ENCODE measurements around the gene PTPRB.

The PTPRB gene

DNA sequence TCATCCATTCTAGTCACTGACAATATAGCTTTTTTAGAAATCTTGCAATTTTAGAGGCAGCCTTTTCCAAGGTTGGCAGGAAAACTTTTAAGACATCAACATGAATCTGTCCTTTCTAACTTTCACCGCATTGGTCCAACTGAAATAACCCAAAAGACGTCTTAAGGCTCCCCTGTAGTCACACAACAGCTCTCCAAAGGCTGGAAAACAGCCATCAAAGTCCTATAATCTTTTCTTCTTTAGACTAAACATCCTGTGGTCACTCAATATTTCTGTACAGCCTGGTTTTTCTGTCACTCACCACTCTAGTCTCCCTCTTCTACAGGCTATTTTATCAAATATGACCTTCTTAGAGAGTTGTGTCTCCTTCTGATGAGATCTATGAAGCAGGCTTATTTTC is 4.5 kb upstream of the PTPRB start:
- no peak for DNase-seq

DNA sequence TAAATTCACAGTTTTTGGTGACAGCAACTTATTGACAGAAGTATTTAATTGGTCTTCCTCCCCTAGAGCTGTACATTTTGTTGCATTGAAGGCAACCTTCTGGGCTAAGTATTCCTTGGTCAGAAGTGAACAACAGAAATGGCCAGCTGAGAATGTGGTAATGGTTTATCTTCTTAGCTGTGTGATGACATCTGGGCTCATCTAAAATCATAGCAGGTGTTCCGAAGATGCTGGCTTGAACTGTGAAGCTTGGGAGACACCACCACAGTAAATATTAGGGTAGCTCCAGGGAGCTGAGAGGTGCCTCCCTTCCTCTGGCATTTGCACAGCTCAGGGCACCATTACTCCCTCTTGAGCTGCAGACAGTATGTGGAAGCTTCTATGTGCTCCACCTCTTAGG is 3.7 kb upstream of the PTPRB start:
- no peak for DNase-seq

DNA sequence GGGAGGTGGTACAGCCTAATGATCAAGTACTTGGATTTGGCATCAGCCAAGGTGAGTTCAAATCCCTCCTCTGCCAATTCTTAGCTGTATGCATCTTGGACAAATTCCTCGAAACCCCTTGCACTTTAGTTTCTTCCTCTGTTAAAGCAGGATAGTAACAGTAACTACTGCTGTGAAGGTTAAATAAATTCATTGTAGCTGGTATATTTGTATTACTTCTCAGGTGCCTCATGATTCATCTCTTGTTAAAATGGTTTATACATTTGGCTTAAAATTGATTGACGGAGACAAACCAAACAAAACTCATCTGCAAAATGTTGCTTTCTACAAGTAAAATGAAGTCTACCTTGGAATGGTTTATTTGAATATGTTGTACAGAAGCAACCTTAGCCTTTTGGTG is 2.3 kb upstream of the PTPRB start:
- no peak for DNase-seq

DNA sequence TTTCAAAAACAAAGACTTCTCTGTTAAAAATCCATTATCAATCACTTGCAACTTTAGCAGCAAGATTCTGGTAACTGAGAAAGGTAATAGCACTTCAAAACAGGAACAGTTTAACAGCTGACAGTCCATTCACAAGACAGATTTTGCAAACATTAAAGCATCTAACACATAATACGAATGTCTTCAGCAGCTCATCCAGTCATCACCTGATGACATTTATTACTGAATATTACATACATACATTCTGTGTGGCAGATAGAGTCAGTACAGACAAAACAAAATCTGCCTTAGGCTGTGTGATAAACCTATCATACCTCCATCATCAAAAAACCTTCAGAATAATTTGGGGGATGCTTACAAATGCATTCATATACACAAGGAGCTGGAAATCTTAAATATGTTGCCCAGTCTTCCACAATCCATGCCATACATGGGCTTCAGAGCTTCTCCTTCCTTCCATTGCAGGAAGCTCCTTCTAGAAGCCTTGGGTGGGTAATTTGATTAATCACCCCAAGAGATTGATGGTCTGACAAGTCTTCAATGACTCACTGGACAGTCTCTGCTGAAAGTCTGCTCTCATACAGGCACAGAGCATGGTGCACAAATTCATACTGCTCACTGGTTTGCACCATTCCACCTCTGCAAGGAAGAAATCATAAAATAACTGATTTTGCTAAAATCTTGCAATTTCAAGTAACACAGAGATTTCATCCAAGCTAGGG is 1.6 kb upstream of the PTPRB start:
- no peak for DNase-seq

DNA sequence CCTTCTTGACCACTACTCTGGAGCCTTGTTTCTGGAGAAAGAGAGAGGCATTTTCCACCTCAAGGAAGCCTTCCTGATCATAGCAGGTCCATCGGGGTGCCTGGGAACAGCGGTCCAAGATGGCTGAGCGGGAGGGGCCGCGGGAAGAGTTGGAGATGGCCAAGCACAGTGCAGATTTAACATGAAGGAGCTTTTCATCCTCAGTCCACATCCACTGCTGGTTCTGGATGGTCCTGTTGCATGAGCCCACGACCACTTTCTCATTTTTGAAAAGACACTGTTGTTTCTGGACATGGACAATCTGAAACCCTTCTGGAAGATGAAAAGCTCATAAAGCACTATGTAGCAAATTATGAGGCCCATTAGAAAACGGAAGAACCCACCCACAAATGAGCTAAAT is 1.5 kb downstream of the PTPRB start:
- no peak for DNase-seq

DNA sequence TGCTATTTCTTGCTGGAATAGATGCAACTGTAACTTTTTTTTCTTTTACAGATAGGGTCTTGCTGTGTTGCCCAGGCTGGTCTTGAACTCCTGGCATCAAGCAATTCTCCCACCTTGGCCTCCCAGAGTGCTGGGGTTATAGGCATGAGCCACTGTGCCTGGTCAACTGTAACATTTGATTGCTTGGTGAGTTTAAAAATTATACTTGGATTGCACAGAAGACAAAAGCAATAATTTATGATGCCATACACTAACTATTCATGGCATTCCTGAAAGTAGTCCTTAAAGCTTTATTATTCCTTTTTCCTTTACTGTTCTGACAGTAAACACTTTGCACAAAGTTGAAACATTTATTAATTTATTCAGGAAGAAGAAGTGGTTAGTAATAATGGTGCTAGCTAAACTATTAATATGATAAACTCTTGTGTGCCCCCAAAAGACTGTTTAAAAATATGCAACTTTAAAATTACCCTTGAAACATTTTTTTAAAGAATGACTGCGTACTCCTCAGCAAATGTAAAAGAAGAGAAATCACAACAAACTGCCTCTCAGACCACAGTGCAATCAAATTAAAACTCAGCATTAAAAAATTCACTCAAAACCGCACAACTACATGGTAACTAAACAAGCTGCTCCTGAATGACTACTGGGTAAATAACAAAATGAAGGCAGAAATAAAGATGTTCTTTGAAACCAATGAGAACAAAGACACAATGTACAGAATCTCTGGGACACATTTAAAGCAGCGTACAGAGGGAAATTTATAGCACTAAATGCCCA is 8.3 kb downstream of the PTPRB start:
- no peak for DNase-seq

DNA sequence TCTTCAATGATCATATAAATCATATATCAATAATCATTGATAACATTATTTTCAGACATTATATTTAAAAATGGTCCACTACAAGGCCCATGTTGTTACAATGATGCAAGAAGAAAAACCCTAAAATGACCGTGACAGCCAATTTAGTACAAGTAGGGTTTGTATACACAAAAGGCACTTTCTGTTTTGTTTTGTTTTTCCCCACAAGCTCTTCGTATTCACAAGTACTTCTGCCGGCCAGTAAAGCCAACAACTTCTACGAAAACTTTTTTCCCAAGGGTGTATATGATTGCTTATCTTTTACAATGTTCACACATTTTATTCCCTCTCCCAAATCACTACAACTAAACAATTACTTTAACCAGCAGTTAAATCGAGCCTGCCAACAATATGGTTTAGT is 9.6 kb downstream of the PTPRB start:
- DNase-seq: no peak

DNA sequence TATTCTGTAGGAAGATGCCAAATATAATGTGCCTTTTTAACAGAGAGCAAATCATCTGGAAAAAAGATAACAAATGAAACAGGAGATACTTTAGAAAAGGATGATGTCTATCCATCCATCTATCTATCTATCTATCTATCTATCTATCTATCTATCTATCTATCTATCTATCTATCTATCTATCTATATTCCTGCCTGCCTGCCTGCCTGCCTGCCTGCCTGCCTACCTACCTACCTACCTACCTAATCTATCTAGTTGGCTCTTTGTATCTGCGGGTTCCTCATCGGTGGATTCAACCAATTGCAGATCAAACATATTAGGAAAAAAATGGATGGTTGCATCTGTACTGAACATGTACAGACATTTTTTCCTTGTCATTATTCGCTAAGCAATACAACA is 11.0 kb downstream of the PTPRB start:
- no peak for DNase-seq

DNA sequence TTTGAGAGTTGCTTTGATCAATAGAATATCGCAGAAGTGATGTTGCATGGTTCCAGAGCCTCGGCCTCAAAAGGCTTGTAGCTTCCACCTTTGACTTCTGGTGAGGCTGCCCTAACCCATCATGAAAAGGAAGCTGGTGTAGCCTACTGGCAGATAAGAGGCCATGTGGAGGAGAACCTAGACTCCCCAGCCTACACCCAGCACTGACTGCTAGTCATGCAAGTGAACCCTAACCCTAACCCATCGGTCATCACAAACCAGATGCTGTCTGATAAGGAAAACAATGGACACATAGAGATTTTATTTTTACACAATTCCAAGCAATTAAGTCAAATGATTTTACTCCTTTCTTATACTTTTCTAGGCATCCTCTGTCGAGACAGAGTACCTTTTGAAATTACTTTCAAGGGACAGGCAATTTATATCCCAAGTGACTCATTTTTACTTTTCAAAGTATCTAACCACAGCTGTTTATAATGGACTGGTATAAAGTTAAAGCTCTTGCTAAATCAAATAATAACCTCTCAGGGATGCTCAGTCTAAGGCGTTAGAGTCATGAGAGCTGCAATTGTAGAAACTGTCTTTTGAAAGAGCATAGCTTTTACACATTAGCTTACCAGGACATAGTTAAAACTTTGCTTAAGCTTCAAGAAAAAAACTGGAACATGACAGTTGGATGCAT is 17.6 kb downstream of the PTPRB start:
- DNase-seq: no peak

DNA sequence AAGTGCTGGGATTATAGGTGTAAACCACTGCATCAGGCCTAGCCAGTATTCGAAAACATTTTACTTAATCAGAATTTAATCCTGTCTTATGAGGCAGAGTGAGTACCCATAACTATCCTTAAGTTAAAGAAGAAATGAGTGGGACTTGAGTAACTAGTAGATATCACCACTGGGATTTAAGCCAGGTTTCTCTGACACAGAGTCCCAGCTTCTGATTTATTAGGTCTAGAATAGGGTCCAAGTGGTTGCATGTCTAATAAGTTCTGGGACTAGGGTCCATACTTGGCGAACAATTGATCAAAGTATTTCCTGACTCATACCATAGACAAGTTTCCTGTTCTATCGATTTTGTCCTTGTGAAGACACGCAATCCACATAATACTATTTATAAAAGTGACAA is 18.9 kb downstream of the PTPRB start:
- no peak for DNase-seq

DNA sequence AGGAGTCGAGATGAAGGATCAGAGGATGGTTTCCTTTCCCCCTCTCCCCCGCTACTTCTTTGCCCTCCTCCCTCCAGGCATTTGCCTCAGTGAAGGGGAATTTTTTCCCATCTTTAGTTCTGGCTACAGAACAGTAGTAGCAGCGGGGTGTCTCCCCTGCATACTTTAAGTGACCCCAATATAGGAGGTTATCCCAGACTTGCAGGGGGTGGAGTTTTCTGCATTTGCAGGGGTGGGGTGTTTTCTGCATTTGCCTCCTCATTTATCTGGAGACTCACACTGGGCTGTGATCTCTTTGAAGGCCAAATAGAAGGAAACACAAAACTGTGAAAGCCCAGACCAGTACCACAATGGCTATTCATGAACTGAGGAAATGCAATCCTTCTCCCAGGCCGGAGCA is 19.8 kb downstream of the PTPRB start:
- DNase-seq: no peak

DNA sequence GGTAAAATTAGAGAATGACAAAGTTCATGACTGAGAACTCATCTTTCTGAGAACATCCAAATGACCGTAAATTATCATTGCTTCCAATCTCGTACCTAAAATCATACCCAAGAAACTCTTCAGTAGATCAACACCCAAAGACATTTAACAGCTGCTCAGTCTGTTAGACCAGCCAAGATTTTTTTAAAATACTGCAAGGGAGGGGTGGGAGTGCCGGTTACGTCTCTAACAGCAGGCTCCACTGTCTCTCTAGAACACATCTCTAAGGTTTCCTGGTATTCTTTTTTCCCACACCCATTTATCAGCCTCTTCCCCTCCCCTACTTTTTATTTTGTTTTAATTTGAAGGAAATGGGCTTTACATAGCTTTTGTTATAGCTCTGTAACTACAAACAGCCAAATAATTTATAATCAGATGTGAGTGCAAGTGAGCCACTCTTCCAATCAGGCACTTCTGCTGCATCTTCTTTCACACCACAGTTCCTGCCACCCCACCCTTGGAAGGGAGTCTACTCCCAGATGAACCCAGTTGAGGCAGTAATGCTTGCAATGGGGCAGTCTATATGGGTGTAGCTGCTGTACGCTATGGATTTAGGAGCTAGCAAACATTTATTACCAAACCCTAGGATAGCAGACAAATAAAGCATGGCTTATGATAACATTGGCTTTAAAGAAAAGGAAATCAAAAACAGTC is 21.9 kb downstream of the PTPRB start:
- no peak for DNase-seq

DNA sequence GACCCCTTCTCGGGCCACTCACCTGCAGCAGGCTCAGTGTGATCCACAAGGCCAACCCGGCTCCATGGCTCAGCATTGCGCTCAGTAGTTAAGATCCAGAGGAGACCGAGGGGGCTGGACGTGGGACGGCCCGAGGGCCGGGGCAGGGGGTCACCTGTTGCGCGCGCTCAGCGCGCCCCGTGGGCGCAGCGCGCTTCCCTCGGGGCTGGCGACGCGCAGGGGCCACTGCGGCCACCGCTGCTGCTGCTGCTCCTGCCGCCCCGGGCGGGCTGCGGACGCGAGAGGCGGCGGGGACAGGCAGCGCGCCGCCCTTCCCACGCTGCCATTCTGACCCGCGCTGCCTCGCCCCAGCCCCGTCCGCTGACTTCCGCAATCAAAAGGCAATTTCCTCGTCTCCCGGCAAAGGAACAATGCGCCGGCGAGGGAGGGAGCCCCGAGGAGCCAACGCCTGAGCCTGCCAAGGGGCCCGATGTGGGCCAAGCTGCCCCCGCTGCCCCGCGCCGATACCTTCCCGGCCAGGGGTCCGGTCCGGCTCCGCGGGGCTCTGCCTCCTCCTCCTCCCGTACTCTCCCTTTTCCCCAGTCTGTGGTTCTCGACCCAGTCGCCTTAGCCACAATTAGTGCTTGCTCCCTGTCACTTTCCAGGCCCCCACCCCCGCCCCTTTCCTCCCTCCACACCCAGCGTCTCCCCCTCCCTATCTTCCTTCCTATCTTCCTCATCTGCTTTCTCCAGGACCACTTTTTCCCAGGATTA is 27.3 kb downstream of the PTPRB start:
- DNase-seq: peak in 1 of 2 donors; percentile 12

DNA sequence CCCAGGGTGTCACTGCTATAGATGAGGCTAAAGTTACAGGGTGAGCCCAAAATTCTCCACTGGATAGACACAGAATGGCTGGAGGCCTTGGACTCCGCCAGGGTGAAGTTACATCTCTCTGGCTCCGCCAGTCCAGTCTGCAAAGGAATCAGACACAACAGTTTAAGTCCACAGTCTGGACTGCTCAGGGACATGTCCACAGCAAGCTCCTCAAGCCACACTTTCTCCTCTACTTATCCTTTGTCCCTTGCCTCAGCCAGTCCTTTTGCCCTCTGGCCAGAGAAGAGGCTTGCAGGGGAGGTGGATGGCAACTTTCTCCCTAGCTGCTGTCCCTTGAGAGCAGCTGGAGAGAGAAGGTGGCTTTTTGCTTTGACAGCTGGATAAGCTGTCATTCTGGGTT is 28.0 kb downstream of the PTPRB start:
- DNase-seq: no peak

DNA sequence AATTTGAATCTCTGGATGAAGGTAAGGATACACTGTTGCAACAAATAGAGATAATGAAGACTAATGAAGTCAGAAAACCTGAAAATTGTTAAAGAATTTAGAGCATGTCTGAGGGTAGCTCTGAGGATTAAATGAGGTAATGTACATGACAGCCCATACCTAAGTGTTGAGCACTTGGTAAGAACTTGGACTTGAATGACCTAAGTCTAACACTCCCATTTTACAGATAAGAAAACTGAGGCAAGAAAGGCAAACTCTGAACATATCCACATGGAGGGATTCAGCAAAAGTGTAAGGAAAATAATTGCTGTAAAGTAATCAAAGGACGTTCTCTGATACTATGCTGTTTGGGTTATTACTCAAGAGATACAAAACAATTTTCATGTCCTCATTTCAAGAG is 29.0 kb downstream of the PTPRB start:
- DNase-seq: no peak

DNA sequence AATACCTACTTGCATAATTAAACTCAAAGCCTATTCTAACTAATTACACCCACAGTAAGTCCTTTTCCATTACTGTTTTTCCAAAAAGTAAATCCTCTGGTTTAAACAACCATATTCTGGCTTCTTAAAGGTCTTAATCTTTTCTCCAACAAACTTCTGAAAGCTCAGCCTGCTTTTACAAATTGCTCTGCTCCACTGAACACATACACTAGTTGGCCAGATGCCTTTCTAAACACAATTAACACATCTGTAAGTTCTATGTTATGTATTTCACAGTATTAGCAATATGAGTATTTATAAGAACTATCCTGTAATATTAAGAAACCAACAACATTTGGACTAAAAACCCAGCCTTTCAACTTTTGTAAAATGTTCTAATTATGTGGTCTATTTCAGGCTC is 30.1 kb downstream of the PTPRB start:
- no peak for DNase-seq

DNA sequence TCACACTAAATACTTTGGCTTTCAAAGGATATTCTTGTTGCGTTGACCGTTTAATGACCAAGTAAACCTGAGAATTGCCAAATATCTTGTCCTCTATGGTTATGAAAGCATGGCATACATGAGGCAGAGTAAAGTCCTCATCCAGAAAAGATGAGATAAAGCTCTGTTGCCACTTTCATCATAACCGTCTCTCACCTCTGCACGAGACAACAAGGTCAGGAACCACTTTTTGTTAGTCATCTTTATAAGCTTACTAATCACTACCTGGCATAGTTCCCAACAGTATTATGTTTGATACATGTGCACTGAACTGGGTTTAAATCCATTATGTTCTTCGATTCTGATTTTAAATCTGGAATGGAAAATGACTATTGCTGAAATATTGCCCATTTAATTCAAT is 31.3 kb downstream of the PTPRB start:
- DNase-seq: no peak

DNA sequence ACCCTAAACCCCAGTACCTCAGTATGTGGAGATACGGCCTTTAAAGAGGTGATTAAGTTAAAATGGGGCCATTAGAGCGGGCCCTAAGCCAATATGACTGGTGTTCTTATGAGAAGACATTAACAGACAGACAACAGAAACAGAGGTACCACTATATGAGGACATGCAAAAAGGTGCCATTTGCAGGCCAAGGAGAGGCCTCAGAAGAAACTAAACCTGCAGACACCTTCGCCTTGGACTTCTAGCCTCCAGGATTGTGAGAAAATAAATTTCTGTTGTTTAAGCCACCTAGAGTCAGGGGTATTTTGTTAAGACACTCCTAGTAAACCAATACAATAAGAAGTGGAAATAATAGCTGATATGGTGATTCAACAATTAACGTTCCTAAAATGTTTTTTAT is 32.6 kb downstream of the PTPRB start:
- no peak for DNase-seq

DNA sequence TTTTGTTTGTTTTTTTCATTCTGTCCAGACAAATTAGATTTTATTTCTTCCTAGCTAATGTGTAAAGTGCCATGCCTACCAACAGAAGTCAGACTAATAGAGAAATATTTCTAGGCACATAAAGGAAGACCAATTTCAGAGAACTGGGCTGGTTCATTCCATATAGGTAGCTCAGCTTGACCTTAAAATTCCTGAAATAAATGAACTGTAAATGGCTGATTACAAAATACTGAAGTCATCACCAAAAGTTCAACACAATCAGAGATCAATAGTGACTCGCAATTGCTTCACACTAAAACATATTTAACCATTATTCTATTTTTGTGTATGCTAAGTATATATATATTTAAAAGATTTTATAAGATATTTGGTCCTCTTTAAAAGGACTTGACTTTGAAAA is 34.2 kb downstream of the PTPRB start:
- DNase-seq: no peak

DNA sequence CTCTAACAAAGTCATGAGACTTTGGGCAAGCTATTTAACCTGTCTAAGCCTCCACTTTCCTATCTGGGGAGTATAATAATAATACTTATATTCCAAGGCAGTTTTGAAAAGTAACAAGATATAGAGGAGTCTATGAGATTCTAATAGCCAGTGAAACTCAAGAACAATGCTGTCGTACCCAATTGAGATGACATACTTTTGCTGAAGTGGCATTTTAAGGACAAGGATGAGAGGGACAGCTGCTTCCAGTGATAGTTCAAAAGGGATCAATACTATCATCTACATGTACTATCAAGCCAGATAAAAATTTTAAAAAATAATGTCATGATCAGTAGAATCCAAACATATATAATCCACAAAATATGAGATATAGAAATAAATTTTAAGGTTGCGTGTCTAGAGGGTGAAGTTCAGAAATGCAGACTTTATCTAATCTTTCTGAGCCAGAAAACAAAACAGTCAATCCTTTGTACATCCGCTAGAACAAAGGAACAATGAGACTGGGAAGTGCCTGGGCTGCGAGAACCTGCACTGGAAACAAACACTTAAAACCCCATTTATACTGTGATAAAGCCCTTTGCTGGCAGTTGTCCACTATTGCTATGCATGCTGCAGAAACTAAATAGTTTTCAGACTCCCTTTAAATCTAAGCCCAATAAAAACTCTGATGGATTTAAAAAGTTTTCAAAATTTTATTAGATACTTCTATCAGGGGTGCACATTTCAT is 38.6 kb downstream of the PTPRB start:
- DNase-seq: no peak

DNA sequence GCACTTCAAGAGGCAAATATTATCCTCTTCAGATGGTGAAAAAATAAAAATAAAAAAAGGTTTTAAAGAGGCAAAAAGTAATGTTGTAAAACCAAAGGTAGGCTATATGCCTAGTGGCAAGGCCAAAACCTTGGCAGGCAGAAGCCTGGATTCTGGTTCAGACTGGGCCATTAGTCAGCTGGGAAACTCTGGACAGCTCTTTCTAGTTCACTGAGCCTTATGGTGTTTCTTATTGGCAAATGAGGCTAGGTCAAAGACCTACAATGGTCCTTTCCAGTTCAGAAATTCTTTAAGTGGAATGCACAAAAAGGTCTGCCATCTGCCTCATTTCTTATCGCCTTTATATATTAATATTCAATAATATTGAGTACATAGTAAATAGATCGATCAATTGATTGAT is 44.6 kb downstream of the PTPRB start:
- no peak for DNase-seq

All from stimulated activated CD4-positive, alpha-beta T cell treated with anti-CD3 and anti-CD28 coated beads, Interleukin-2, amount 100 ng/mL, for 24 hours (primary cell).